Glomerular endothelial cell (primary cell): ENCODE results near the gene FIG4. TPM values are rescaled to one million over a fixed set of nuclear protein-coding genes. Genes with fewer than 3 reads are reported as not detected.
"Not testable (repeated sequence)": the region's sequence is repeated elsewhere in the genome, so short reads cannot be mapped to it uniquely, and the experiment has no call there.

Experiments
- DNase-seq: peaks from one replicate; pipeline ENCODE4 v3.0.0-alpha.2; 2011; ENCODE audit warnings: low read depth, low spot score; ENCODE audit errors: extremely low read depth
- total RNA-seq: library from RNA; depleted of rRNA; stranded (reverse); fragments of >200 nt; gene quantifications from 2 replicates; pipeline ENCODE4 v1.2.3, GENCODE V29; 2015

The FIG4 gene
- total RNA-seq, 1 donor from 2014 or later: 12.8 TPM

DNA sequence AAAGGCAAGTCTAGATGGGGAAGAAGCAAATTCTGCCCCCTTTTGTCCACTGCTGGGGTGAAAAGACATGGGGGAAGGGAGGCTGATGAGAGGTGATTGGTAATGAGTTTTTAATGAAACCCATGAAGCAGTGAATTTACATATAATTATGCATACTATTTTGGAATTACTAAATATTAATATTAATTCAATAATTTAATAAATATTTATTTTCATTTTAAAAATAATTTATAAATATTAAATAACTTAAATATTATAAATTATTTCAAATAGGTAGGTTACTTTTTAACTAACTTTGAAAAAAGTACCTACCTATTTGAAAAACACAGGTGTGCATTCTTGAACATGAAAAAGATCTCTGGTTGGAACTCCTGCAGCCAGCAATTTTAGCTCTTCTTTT is 148.9 kb downstream of the FIG4 start:
- DNase-seq: no peak

DNA sequence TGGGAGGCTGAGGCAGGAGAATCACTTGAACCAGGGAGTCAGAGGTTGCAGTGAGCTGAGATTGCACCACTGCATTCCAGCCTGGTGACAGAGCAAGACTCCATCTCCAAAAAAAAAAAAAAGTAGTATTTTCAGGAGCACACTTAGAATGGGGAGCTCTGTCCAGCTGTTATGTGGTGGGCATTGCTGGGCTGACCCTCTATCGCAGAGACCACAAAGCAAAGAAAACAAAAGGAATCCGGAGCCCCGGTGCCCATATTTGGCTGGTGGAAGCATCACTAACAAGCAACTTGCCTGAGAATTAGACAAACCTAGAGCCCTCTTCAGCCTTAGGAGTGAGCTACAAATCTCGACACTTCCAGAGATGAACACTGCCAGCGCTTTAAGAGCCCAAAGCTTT is 149.7 kb downstream of the FIG4 start:
- no peak for DNase-seq

DNA sequence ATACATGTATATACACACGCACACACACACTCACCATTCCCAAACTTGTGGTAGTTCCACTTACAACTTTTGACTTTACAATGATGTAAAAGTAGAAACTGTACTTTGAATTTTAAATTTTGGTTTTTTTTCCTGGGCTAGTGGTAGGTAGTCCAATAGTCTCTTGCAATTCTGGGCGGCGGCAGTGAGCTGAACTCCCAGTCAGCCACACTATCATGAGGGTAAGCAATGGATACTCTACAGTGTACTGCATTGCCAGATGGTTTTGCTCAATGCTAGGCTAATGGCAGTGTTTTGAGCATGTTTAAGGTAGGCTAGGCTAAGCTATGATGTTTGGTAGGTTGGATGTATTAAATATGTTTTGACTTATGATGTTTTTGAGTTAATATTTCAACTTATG is 150.8 kb downstream of the FIG4 start:
- DNase-seq: no peak

DNA sequence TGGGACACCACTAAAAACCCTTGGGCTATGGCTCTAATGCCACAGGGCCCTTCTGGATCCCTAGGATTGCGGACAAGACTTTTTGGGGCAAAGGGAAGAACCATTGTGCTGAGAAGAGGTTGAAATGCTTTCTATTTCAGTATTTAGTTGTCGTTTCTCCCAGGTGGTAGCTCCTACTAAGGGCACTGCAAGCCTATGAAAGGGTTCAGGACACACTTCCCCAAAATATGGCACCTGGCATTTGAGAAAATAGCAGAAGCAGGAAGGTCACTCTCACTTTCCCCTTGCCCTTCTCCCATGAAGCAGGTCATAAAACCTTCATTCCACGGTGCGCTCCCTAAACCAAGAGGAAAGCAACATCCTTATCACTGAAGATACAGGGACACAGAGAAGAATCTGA is 161.6 kb downstream of the FIG4 start:
- DNase-seq: no peak

DNA sequence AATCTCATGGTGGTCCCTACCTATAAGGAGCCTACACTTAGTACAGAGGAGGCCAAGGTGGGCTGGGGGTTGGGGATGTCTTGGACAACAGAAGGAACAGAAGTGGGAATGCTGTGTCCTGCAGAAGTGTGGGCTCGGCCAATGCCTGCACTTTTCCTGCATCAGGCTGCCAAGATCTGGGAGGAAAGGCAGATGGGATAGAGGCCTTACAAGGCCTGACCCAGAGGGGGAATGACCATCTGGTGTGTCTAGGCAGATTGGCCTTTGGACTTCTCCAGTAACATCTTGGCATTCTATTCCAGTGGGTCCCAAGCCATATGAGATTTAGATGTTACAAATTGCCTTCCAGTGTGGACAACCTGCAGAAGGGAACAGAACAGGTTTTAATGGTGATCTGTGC is 162.3 kb downstream of the FIG4 start:
- no peak for DNase-seq

DNA sequence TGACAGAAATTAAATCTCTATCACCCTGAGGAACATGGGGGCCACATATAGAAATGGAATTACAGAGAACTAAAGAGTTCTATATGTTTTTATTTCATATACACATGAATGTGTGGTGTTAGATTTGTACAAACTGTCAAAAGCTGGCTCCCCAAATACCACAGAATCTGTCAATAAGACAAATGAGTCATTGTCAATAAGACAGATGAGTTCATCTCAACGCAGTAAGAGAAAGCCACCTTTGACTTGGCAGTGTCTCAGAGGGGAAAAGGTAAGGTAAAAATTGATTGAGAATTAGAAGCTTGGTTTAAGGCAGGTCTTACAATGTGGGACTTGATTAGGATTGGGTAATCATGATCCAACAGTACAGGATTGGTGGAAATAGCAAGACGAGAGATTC is 162.9 kb downstream of the FIG4 start:
- DNase-seq: no peak

DNA sequence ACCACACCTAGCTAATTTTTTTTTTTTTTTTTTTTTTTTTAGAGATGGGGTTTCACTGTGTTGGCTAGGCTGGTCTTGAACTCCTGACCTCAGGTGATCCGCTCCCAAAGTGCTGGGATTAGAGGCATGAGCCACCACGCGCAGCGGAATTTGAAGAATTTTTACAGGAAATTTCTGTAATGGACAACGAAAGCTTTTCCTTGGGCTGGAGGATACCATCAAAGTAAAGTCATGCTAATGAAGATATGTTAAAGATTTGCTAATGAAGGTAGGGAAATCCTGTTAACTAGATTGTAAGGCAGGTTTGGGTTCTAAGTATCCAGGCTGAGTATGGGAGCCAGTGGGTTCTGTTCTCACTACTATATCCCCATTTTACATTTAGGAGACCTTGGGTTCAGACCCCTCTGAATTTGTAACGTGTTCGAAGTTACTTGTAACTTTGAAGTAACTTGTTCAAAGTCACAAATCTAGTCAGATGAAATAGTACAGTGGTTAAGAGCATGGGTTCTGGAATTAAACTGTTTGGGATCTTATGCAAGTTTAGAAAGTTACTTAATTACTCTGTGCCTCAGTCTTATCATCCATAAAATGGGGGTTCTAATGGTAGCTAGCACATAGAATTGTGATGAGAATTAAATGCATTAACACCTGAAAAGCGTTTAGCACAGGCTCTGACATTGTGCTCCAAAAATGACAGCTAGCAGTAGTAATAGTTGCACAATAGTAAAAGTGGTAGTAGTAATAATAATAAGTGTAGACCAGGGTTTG is 163.6 kb downstream of the FIG4 start:
- no peak for DNase-seq

DNA sequence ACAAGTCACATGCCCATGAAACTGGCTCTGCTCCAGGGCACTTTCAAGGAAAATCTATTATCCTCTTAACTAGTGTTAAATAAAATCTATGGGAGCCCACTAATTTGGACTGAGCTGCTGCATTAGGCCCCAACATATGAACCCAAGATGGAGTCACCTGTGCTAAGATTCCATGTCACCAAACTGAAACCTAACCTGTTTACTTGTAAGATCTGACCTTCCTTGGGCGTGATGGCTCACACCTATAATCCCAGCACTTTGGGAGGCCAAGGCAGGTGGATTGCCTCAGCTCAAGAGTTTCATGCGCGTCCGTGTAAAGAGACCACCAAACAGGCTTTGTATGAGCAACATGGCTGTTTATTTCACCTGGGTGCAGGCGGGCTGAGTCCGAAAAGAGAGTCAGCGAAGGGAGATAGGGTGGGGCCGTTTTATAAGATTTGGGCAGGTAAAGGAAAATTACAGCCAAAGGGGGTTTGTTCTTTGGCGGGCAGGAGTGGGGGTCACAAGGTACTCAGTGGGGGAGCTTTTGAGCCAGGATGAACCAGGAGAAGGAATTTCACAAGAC is 164.5 kb downstream of the FIG4 start:
- not testable (repeated sequence) for DNase-seq

DNA sequence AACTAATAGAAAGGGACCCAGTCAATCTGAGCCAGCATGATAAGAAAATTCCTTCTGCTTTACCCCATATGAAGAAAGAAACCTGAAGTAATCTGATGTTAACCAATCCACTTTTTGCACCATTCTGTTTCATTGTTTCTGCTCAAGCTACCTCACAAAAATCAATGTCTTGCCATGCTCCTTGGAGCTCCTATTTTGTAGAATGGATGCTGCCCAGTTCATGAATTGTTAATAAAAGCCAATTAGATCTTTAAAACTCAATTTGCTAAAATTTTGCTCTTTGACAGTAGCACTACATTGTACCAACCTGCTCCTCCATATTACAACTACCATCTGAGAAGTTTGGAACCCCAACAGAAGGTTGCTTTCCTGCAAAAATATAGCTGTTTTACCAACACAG is 170.8 kb downstream of the FIG4 start:
- no peak for DNase-seq

DNA sequence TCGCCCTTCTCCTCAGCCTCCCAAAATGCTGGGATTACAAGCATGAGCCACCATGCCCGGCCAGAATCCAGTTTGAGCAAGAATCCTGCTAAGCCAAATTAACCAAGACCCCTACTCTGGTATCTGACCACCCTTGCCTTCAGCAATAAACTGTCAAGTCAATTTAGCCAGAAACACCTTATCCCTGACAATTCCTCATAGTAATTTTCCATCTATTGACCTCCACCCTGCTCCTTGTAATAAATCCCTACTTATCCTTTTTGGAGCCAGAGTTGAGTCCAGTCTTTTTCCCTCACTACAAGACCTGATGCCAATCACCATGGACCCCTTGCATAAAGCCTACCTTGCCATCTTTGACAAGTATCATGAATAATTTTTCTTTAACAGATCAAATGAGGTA is 173.0 kb downstream of the FIG4 start:
- DNase-seq: no peak

DNA sequence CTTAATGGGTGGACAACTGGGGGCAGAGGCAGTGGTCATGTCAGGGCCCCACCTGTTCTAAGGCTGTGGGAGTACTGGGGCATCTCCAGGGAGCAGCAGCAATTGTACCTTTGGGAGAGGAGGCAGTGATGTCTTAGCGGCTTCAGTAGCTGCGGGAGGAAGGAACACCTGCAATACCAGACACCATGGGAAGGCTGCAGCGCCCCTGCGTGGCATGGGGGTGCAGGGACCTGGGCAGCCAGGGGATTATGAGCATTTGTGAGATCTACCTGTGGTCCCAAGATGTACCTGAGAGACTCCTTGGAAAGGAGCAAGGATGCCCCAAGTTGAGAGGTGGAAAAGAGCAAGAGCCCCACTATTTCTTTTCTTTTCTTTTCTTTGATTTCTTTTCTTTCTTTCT is 174.9 kb downstream of the FIG4 start:
- DNase-seq: no peak

DNA sequence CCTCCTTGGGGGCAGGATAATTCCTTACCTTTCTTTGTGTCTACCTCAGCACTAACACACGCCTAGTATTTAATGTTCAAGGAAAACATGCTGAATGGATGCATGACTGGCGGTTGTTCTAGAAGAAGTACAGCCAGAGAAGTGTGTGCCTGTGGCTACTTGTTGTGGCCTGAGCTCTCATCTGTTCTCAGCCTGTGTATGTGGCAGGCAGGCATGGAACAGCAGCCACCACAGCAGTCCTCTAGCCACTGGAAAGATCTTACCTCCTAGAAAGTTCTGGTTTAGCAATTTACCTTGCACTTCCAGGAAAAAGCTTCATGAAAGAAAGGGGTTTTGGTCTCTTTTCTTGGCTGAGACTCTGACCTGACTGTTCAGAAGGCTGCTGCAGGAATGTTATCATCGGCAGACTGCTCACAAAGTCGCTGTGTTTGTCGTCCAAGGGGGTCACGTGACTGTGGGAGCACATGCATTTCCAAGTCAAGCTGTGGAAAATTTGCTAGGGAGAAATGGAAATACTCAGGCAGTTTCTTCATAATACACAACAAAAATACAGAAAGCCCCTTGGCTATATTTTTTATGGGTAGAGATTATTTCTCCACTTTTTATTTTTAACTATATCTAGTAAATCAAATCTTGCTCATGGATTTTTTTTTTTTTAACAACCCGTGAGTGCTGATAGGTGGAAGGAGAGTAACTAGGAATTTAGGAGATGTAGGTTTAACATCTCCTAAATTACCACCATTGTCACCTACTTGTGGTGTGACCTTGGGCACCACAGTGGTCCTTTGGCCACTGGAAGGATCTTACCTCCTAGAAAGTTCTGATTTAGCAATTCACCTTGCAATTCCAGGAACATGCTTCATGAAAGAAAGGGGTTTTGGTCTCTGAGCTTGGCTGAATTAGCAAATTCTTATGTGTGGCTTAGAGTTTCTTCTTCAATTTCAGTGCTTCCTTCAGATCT is 176.2 kb downstream of the FIG4 start:
- no peak for DNase-seq

DNA sequence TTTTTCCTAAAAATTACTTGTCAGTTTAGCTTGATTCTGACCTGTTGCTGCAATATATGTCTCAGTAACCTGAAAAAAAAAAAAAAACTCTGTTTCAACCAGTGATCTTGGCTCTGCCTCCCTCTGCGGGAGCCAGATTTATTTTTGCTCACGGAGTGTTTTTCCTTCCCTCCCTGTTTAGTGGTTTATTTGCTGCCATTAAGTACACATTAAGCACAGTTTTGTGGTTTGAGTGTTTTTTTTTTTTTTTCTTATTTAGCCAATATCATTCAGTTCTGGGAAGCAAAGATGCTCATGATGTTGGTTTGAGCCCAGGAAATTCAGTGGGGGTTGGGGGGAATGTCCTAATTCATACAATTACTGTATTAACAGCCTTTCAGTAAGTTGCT is 176.9 kb downstream of the FIG4 start:
- no peak for DNase-seq

DNA sequence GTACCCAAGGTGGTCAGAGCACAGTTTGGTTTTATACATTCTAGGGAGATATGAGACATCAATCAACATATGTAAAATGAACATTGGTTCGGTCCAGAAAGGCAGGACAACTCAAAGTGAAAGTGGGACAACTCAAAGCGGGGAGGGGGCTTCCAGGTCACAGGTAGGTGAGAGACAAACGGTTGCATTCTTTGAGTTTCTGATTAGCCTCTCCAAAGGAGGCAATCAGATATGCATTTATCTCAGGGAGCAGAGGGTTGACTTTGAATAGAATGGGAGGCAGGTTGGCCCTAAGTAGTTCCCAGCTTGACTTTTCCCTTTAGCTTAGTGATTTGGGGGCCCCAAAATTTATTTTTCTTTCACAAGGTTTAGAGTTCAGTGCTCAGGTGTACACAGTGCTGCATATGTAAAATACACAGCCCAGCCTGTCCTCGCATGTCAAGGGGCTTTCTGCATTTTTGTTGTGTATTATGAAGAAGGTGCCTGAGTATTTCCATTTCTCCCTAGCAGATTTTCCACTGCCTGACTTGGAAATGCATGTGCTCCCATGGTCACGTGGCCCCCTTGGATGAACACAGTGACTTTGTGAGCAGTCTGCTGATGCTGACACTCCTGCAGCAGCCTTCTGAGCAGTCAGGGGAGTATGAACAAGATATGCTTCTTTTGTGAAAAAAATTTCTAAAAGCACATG is 178.4 kb downstream of the FIG4 start:
- not testable (repeated sequence) for DNase-seq

DNA sequence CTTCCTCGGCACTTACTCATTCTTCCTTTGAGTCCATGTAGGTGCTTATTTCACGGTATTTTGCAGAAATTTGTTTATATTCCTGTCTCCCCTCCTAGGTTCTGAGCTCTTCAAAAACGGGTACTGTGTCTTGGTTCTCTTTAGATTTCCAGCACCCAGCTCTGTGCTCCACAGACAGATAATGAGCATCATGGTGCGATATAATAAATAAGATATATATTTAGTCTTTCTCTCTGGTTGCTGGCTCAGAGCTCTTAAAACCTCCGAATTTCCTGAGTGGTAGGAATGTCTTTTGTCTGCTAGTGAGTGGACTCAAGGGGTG is 179.0 kb downstream of the FIG4 start:
- DNase-seq: no peak

DNA sequence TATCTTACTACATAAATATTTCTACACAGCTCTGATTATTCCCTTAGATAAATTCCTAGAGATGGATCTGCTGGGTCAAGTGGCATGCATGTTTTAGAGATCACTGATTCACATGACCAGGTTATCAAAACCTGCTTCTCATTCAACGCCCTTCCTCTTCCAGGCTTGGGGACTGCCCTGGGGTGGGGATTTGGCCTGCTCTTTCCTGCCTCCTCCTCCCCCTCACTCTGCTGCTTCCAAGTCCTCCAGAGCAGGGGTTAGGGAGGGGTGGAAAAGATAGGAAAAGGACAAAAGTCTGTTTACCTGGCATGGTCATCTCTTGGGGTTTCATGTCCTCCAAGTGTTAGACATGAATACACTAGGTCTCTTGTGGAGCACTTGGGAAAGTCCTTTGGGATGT is 181.5 kb downstream of the FIG4 start:
- no peak for DNase-seq

DNA sequence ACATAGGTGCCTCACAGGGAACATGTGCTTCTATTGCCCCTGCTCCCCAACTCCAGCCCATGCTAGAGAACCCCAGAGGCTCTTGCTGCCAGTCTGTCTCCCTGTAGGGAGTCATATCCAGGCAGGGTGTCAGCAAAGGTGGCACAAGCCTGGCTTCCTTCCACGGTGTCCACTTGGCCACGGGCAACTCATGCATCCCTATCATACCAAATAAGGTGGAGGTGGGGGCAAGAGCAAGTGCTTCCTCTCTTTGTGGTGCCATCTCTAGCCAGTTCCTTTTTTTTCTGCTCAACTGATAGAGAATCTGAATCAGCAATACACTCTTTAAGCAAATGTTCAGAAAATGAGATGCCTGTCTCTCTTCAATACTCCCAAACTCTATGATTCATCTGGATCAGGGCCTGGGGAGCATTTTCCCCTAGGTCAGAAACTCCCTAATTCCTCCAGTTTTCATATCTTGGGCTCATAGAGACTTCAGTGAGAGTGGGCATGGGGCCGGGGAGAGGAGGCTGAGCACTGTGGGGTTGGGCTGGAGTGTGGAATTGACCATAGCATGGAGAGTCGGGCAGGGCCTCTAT is 182.0 kb downstream of the FIG4 start:
- no peak for DNase-seq

DNA sequence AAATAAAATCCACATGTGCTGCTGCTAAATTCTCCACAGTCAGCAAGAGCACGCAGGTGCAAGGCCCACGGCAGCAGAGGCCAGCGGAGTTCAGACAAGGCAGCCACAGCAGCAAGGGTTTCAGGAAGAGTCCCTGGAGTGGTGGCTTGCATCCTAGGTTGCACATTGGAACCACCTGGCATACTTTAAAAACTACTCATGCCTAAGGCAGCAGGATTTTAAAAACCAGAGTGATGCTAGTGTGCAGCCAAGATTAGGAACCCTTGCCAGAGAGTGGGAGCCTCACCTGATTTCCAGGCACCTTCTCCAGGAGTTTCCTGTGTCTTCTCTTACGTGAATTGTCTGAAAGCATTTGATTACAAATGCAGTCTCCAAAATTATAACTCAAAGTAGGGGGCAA is 183.0 kb downstream of the FIG4 start:
- no peak for DNase-seq

DNA sequence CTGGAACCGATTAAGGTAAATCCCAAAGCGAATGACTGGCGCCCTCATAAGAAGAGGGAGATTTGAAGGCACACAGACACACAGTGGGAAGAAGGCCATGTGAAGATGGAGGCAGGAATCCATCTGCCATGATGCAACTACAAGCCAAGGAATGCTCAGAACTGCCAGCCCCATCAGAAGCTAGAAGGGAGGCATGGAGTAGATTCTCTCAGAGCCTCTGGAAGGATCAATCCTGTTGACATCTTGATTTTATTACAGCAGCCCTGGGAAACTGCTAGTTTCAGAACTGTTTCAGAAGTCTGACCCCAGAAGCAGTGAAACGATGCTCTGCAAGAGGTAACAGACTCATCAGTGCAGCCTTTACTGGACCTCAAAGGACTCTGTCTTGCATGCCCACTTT is 183.5 kb downstream of the FIG4 start:
- DNase-seq: no peak
